Peyer's patch (tissue), 4 donors: ENCODE data around the gene LRP11. TPM values are rescaled to one million over a fixed set of nuclear protein-coding genes. Genes with fewer than 3 reads are reported as not detected.

ENCODE experiments used
- DNase-seq, 3 donors: peaks; one replicate each; pipeline ENCODE4 v3.0.0-alpha.2; 2017 to 2019
- H3K27ac ChIP-seq, 4 donors: fragments of 200-600 bp; sonication (generic); one replicate each; pipeline ENCODE4 v1.5.1; 2016 to 2019
- H3K27me3 ChIP-seq, 2 donors: fragments of 200-600 bp; sonication (generic); one replicate each; pipeline ENCODE4 v1.5.1; 2019
- H3K36me3 ChIP-seq, 3 donors: fragments of 200-600 bp; sonication (generic); one replicate each; pipeline ENCODE4 v1.5.1; 2016 to 2019
- H3K4me1 ChIP-seq, 4 donors: fragments of 200-600 bp; sonication (generic); one replicate each; pipeline ENCODE4 v1.5.1; 2016 to 2019
- H3K4me3 ChIP-seq, 4 donors: fragments of 200-600 bp; sonication (generic); 1 replicate in 3 of 4; 2 replicates in 1 of 4; pipeline ENCODE4 v1.5.1; 2016 to 2019; ENCODE audit warnings: mild to moderate bottlenecking in 1 of 4
- H3K9me3 ChIP-seq, 4 donors: fragments of 200-600 bp; sonication (generic); one replicate each; pipeline ENCODE4 v1.5.1; 2016 to 2019; ENCODE audit warnings: mild to moderate bottlenecking in 1 of 4
- POLR2A ChIP-seq, 2 donors: fragments of 450-650 bp; IDR thresholded peaks; one replicate each; pipeline ENCODE4 v1.5.1; 2017; ENCODE audit warnings: antibody characterized with exemption in 2 of 2, mild to moderate bottlenecking in 2 of 2, moderate library complexity in 2 of 2
- total RNA-seq, 4 donors: library from RNA; depleted of rRNA; stranded (reverse); fragments of >200 nt; gene quantifications; one replicate each; pipeline ENCODE4 v1.1.0, GENCODE V29; 2016
- TF ChIP-seq, protein P1 (sequence below), 6 experiments: fragments of 450-650 bp in 4 of 6; fragments of 200-600 bp in 2 of 6; sonication (generic) in 1 of 6; IDR thresholded peaks; one replicate each; pipeline ENCODE4 v1.5.1; 2017 to 2019; ENCODE audit warnings: antibody characterized with exemption in 6 of 6, mild to moderate bottlenecking in 3 of 6, moderate library complexity in 1 of 6

The LRP11 gene
- total RNA-seq, 4 donors from 2014 or later, result 3.7 to 14.6 (median 11.0) TPM

DNA sequence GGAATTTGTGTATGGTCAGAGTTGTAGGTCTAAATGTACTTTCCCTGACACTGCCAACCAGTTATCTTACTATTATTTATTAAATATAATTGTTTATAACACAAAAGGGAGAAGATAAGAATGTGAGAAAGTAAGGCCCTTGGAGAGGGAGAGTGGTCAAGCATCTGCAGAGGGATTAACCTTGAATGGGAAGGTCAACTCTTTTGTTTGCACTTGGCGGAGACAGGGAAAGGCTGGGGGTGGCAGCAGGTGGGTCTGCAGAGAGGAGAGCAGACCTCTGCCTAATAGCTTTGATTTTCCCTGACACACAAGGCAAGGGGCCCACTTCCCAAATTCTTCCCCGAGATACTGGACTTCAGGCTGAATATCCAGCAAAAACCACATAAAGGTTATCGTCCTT lies 4.2 kb downstream of the LRP11 start:
- Histone ChIP-seq H3K27ac (no peak overlapping the region), H3K4me1 (peaks cover 0 to 22% (median 10%) of the 10 kb centered on the region in 4 donors), H3K4me3 (no peak overlapping the region), H3K9me3 (no peaks in the 10 kb centered on the region), H3K36me3 (no peaks in the 10 kb centered on the region), H3K27me3 (no peaks in the 10 kb centered on the region)
- TF ChIP-seq, protein P1, sequence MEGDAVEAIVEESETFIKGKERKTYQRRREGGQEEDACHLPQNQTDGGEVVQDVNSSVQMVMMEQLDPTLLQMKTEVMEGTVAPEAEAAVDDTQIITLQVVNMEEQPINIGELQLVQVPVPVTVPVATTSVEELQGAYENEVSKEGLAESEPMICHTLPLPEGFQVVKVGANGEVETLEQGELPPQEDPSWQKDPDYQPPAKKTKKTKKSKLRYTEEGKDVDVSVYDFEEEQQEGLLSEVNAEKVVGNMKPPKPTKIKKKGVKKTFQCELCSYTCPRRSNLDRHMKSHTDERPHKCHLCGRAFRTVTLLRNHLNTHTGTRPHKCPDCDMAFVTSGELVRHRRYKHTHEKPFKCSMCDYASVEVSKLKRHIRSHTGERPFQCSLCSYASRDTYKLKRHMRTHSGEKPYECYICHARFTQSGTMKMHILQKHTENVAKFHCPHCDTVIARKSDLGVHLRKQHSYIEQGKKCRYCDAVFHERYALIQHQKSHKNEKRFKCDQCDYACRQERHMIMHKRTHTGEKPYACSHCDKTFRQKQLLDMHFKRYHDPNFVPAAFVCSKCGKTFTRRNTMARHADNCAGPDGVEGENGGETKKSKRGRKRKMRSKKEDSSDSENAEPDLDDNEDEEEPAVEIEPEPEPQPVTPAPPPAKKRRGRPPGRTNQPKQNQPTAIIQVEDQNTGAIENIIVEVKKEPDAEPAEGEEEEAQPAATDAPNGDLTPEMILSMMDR (IDR thresholded peaks at IDR 0.05), result no peak
- no peak for TF ChIP-seq POLR2A (IDR thresholded peaks at IDR 0.05)
- DNase-seq, result no peak

GRCh38 chr6:149859368-149859767 lies 4.8 kb downstream of the LRP11 start:
- TF ChIP-seq POLR2A (IDR thresholded peaks at IDR 0.05), result no peak
- TF ChIP-seq, protein P1 (IDR thresholded peaks at IDR 0.05), result no peak
- Histone ChIP-seq H3K27ac (no peak overlapping the region), H3K9me3 (no peaks in the 10 kb centered on the region), H3K4me1 (peaks cover 0 to 16% (median 8%) of the 10 kb centered on the region in 4 donors), H3K36me3 (no peaks in the 10 kb centered on the region), H3K27me3 (no peaks in the 10 kb centered on the region), H3K4me3 (no peak overlapping the region)
- no peak for DNase-seq

DNA sequence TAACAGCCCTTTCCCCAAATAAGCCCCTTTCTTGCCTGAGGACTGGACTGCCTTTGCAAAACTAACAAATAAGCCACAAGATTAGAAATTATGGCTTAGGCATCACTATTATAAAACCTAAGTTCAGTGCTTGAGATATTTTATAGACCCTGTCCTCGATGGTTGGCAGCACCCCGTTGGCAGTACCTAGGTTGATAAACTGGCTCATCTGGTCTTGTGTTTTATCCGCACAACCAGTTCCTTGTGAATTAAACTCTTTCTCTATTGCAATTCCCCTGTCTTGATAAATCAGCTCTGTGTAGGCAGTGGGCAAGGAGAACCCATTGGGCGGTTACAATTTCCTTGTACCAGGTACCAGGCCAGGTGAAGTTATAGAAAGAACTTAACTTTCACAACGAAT lies 6.6 kb downstream of the LRP11 start:
- Histone ChIP-seq H3K27me3 (no peaks in the 10 kb centered on the region), H3K9me3 (no peaks in the 10 kb centered on the region), H3K4me3 (no peak overlapping the region), H3K36me3 (no peaks in the 10 kb centered on the region), H3K27ac (no peak overlapping the region), H3K4me1 (peaks cover 0 to 9% (median 2%) of the 10 kb centered on the region in 4 donors)
- TF ChIP-seq, protein P1 (IDR thresholded peaks at IDR 0.05), result no peak
- no peak for TF ChIP-seq POLR2A (IDR thresholded peaks at IDR 0.05)
- no peak for DNase-seq

DNA sequence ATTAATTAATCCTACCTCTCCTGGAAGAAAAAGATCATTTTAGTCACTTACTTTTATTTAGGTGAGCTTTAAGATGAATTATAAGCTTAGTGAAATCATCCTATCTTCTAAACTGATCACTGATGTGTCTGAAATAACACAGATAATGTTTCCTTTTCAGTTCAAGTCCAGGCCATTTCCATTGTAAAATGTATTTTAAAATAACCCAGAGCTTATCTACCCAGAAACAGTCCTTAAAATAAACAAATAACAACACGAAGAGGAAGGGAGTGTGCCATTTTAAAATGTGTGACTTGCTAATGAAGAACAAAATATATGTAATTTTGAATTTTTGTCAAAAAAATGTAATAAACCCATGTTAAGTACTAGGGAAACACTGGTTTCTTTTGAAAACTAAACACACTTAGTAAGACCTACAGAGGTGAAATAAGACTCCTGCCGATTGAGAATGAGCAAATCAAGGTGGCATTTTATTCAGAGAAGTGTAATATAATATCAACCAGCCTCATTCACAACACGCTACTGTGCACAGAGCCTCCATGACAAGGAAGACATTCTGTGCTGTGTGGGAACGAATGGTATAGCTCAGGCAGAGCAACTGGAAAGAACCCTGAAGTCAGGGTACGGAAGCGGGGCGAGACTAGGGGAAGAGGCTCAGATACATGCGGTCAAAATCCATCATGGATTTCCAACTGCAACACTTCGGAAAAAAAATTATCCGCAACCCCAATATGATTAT lies 7.7 kb downstream of the LRP11 start:
- DNase-seq, result no peak
- no peak overlapping the region for H3K27ac ChIP-seq
- TF ChIP-seq, protein P1 (IDR thresholded peaks at IDR 0.05), result no peak
- no peak for TF ChIP-seq POLR2A (IDR thresholded peaks at IDR 0.05)
- no peaks in the 10 kb centered on the region for H3K36me3 ChIP-seq
- no peaks in the 10 kb centered on the region for H3K27me3 ChIP-seq
- peaks cover 0 to 4% (median 0%) of the 10 kb centered on the region in 4 donors for H3K4me1 ChIP-seq
- H3K9me3 ChIP-seq, result no peaks in the 10 kb centered on the region
- H3K4me3 ChIP-seq, result no peak overlapping the region

- Histone ChIP-seq H3K4me1 (peaks cover 0 to 4% (median 0%) of the 10 kb centered on the region in 4 donors), H3K27ac (no peak overlapping the region), H3K9me3 (no peaks in the 10 kb centered on the region), H3K36me3 (no peaks in the 10 kb centered on the region), H3K4me3 (no peak overlapping the region), H3K27me3 (no peaks in the 10 kb centered on the region)
- TF ChIP-seq, protein P1 (IDR thresholded peaks at IDR 0.05), result no peak
- no peak for TF ChIP-seq POLR2A (IDR thresholded peaks at IDR 0.05)
- no peak for DNase-seq
Measured at GRCh38 chr6:149855741-149856140, 8.4 kb downstream of the LRP11 start.
